Panc1 (cell line): Measurements from ENCODE around the gene CLMN. TPM values are rescaled to one million over a fixed set of nuclear protein-coding genes. Genes with fewer than 3 reads are reported as not detected.

Experiments used
- ATAC-seq: fragments of 200-7000 bp; cut with Tn5 transposase; 2 replicates; pipeline ENCODE4 v1.9.1; 2020; ENCODE audit warnings: mild to moderate bottlenecking, moderate library complexity
- BruUV-seq: library from RNA; stranded (reverse); fragments of 400-500 nt; replicated peaks from 2 replicates; lab custom pipeline; 2021; lab: Mats Ljungman, UMichigan
- CTCF ChIA-PET: fragments of 300-600 bp; sonication (Branson Sonifier 250); formaldehyde crosslinking; loops from one replicate; lab custom pipeline; 2022; ENCODE audit warnings: antibody characterized with exemption; lab: Charles Lee
- POLR2A ChIA-PET: fragments of 300-600 bp; sonication (Branson Sonifier 250); formaldehyde crosslinking; loops from one replicate; lab custom pipeline; 2022; ENCODE audit warnings: antibody characterized with exemption; lab: Charles Lee
- DNase-seq: peaks from one replicate; pipeline ENCODE4 v3.0.0-alpha.2; 2010; ENCODE audit warnings: low read depth, low spot score
- H3K27ac ChIP-seq: 2 replicates; pipeline ENCODE4 v1.5.1; 2011; ENCODE audit warnings: mild to moderate bottlenecking, low read length, inconsistent platforms
- H3K27me3 ChIP-seq: fragments of 200-500 bp; sonication (Bioruptor generic); 2 replicates; pipeline ENCODE4 v1.6.0; 2014; ENCODE audit warnings: low read length, inconsistent platforms; ENCODE audit not compliant: control insufficient read depth, insufficient read depth
- H3K36me3 ChIP-seq: fragments of 200-500 bp; sonication (Bioruptor generic); 2 replicates; pipeline ENCODE4 v1.5.1; 2014; ENCODE audit warnings: inconsistent platforms, mild to moderate bottlenecking, low read length, moderate library complexity; ENCODE audit not compliant: control insufficient read depth, insufficient read depth
- H3K4me1 ChIP-seq: 2 replicates; pipeline ENCODE4 v1.5.1; 2011; ENCODE audit warnings: inconsistent platforms, mild to moderate bottlenecking, low read length, moderate library complexity; ENCODE audit not compliant: control insufficient read depth, insufficient read depth
- H3K4me3 ChIP-seq, 2 experiments: 2 replicates each; pipeline ENCODE4 v1.5.1; 2011 to 2012; ENCODE audit warnings: low read depth in 2 of 2, low read length in 2 of 2, mild to moderate bottlenecking in 2 of 2, inconsistent platforms in 1 of 2, moderate library complexity in 1 of 2
- H3K9me3 ChIP-seq: fragments of 200-500 bp; sonication (Bioruptor generic); 2 replicates; pipeline ENCODE4 v1.5.1; 2014; ENCODE audit warnings: low read depth, mild to moderate bottlenecking, inconsistent platforms, low read length, moderate library complexity; ENCODE audit not compliant: control insufficient read depth, insufficient read depth
- CTCF ChIP-seq: fragments of 450-650 bp; IDR thresholded peaks from 2 replicates; pipeline ENCODE4 v1.5.1; 2017; ENCODE audit warnings: mild to moderate bottlenecking
- POLR2AphosphoS5 ChIP-seq: IDR thresholded peaks from 2 replicates; pipeline ENCODE4 v1.6.1; 2012; ENCODE audit warnings: mild to moderate bottlenecking, low read depth, low read length, moderate library complexity
- REST ChIP-seq, 2 experiments: IDR thresholded peaks; 2 replicates each; pipeline ENCODE4 v1.6.1; 2011 to 2012; ENCODE audit warnings: low read depth in 2 of 2, control low read depth in 1 of 2, low read length in 1 of 2, mild to moderate bottlenecking in 1 of 2, moderate library complexity in 1 of 2; ENCODE audit not compliant: insufficient read depth in 1 of 2
- SIN3A ChIP-seq: IDR thresholded peaks from 2 replicates; pipeline ENCODE4 v1.6.1; 2012; ENCODE audit warnings: low read depth, mild to moderate bottlenecking, low read length, moderate library complexity, borderline replicate concordance; ENCODE audit not compliant: insufficient read depth
- TCF7L2 ChIP-seq: IDR thresholded peaks from 2 replicates; pipeline ENCODE4 v1.6.1; 2011; ENCODE audit warnings: mild to moderate bottlenecking, low read depth, low read length, inconsistent platforms
- in situ Hi-C: cut with HindIII; loops from 2 replicates; pipeline ENCODE4 v1.10.0; 2016; ENCODE audit warnings: low sequenced_read_pairs, low pct_unique_long_range_greater_than_20kb
- intact Hi-C: fragments of 100-400 bp; cut with micrococcal nuclease; formaldehyde crosslinking; loops from one replicate; pipeline ENCODE4 v1.10.0; 2022; ENCODE audit not compliant: unreplicated experiment
- total RNA-seq: library from RNA; stranded (reverse); gene quantifications from one replicate; pipeline ENCODE4 v1.2.1, GENCODE V29; 2021; ENCODE audit not compliant: unreplicated experiment

Gene CLMN
- total RNA-seq, 1 experiment from 2014 or later = 34.9 TPM

DNA sequence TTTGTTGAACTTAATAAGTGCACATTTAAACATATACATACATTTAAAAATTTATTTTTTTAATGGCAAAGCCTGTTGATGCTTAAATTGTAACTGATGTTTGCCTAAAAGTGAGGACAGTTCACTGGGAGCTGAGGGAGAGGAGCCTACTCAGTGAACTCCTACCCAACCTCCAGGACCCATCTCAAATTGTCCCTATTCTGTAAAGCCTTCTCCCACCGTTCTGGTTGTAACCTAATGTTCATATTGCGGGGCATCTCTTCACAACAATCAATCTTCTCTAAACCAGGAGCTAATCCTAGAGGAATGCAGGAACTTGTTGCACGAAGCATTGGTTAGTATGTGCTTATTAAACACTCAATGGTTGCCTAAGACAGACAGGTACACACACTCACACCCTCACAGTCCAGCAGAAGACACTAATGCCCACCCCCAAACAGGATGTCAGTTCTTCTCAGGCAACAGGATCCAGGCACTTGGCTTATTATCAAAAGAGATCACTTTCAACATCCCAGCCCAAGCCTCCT is 1.8 kb downstream of the CLMN start:
- CTCF ChIA-PET = no interaction called here
- no peak for ATAC-seq

GRCh38 chr14:95316821-95317220 is 2.9 kb downstream of the CLMN start:
- Histone ChIP-seq H3K4me1 (peaks cover 38% of the 10 kb centered on the region), H3K27me3 (no peaks in the 10 kb centered on the region), H3K27ac (peak overlapping the region; percentile 7; the same call in 1 of the 2 replicates), H3K36me3 (no peaks in the 10 kb centered on the region), H3K9me3 (no peaks in the 10 kb centered on the region), H3K4me3 (peak overlapping the region in 1 of 2 experiments; percentile 72; a peak in 2 of 4 replicates)
- BruUV-seq = no TSS peak
- in situ Hi-C loops = no loop called here
- no peak for ATAC-seq
- intact Hi-C loops = no loop called here
- POLR2A ChIA-PET = no interaction called here
- DNase-seq = no peak
- CTCF ChIA-PET = no interaction called here
- TF ChIP-seq SIN3A = no peak

More for the DNA sequence above, 1.8 kb downstream of the CLMN start:
- no peak for TF ChIP-seq REST (IDR thresholded peaks at IDR 0.05; ENCODE audit: insufficient read depth in 1 of 2, low read depth in 2 of 2, low read length in 1 of 2)
- no peak for TF ChIP-seq SIN3A
- TF ChIP-seq POLR2AphosphoS5 = no peak
- TF ChIP-seq CTCF = no peak
- TF ChIP-seq TCF7L2 = no peak
- POLR2A ChIA-PET = no interaction called here
- BruUV-seq = TSS peak; percentile 82
- H3K4me3 ChIP-seq = peak overlapping the region; percentile 70 to 72
- peak overlapping the region; percentile 7; the same call in 1 of the 2 replicates for H3K27ac ChIP-seq
- H3K27me3 ChIP-seq = no peaks in the 10 kb centered on the region
- intact Hi-C loops = no loop called here
- H3K9me3 ChIP-seq = no peaks in the 10 kb centered on the region
- in situ Hi-C loops = no loop called here
- H3K4me1 ChIP-seq = peaks cover 38% of the 10 kb centered on the region
- no peaks in the 10 kb centered on the region for H3K36me3 ChIP-seq
- no peak for DNase-seq

GRCh38 chr14:95315579-95315978 is 4.1 kb downstream of the CLMN start:
- Histone ChIP-seq H3K27ac (no peak overlapping the region), H3K4me1 (peaks cover 36% of the 10 kb centered on the region), H3K4me3 (no peak overlapping the region), H3K27me3 (no peaks in the 10 kb centered on the region), H3K36me3 (no peaks in the 10 kb centered on the region), H3K9me3 (no peaks in the 10 kb centered on the region)
- BruUV-seq = no TSS peak
- intact Hi-C loops (no loop called here), in situ Hi-C loops (no loop called here)
- DNase-seq = no peak
- TF ChIP-seq TCF7L2 = no peak
- no peak for TF ChIP-seq SIN3A
- no peak for TF ChIP-seq REST (IDR thresholded peaks at IDR 0.05; ENCODE audit: insufficient read depth in 1 of 2, low read depth in 2 of 2, low read length in 1 of 2)
- TF ChIP-seq POLR2AphosphoS5 = no peak
- TF ChIP-seq CTCF = no peak
- ATAC-seq = no peak
- POLR2A ChIA-PET = interaction anchor here (0.6 kb wide), 1 partner anchor 27 kb away, joined by 7 read pairs; no protein-coding TSS in a partner anchor
- CTCF ChIA-PET = no interaction called here
